ENCODE results near the gene TMEM270.

The TMEM270 gene

DNA sequence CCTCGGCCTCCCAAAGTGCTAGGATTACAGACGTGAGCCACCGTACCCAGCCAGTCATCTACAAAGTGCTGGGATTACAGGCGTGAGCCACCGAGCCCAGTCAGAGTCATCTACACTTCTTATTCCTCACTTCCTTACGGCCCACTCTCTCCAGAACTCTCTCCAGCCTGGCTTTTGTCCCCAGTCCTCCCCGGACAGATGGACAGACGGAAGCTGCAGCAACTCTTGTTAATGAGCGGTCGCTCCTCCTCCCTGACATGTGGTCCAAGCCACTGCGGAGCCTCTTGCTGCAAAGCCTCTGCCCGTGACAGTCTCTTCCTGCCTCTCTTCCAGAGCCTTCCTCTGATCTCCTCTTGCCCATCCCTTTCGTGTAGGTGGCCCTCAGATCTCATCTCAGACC lies 45.9 kb downstream of the TMEM270 start:
- TF ChIP-seq CTCF (IDR thresholded peaks at IDR 0.05), result no peak
- H3K9me3 ChIP-seq, result no peaks in the 10 kb centered on the region
- intact Hi-C loops (cut with DNase I; ENCODE audit: low total_unique reads), result no loop called here
- peaks cover 0 to 54% (median 21%) of the 10 kb centered on the region in 4 donors for H3K4me1 ChIP-seq
- DNase-seq, result no peak
- peak overlapping the region in 1 of 2 donors; percentile 11 for H3K27ac ChIP-seq
- no peaks in the 10 kb centered on the region for H3K36me3 ChIP-seq
- H3K4me3 ChIP-seq, result no peak overlapping the region
- H3K27me3 ChIP-seq, result no peaks in the 10 kb centered on the region

- no peak for DNase-seq
- intact Hi-C loops (cut with DNase I; ENCODE audit: low total_unique reads), result no loop called here
- H3K4me1 ChIP-seq, result peaks cover 0 to 52% (median 21%) of the 10 kb centered on the region in 4 donors
- no peaks in the 10 kb centered on the region for H3K36me3 ChIP-seq
- no peaks in the 10 kb centered on the region for H3K9me3 ChIP-seq
- no peaks in the 10 kb centered on the region for H3K27me3 ChIP-seq
- TF ChIP-seq CTCF (IDR thresholded peaks at IDR 0.05), result no peak
- peak overlapping the region in 1 of 2 donors; percentile 11 for H3K27ac ChIP-seq
- H3K4me3 ChIP-seq, result no peak overlapping the region
Observed at GRCh38 chr7:73907554-73908122, 46.7 kb downstream of the TMEM270 start.

- no peaks in the 10 kb centered on the region for H3K36me3 ChIP-seq
- H3K4me3 ChIP-seq, result no peak overlapping the region
- intact Hi-C loops (cut with DNase I; ENCODE audit: low total_unique reads), result no loop called here
- peaks cover 0 to 52% (median 21%) of the 10 kb centered on the region in 4 donors for H3K4me1 ChIP-seq
- no peak for TF ChIP-seq CTCF (IDR thresholded peaks at IDR 0.05)
- H3K9me3 ChIP-seq, result no peaks in the 10 kb centered on the region
- peak overlapping the region in 1 of 2 donors; percentile 11 for H3K27ac ChIP-seq
- DNase-seq, result no peak
- H3K27me3 ChIP-seq, result no peaks in the 10 kb centered on the region
Observed at GRCh38 chr7:73908123-73908611, 47.2 kb downstream of the TMEM270 start.

DNA sequence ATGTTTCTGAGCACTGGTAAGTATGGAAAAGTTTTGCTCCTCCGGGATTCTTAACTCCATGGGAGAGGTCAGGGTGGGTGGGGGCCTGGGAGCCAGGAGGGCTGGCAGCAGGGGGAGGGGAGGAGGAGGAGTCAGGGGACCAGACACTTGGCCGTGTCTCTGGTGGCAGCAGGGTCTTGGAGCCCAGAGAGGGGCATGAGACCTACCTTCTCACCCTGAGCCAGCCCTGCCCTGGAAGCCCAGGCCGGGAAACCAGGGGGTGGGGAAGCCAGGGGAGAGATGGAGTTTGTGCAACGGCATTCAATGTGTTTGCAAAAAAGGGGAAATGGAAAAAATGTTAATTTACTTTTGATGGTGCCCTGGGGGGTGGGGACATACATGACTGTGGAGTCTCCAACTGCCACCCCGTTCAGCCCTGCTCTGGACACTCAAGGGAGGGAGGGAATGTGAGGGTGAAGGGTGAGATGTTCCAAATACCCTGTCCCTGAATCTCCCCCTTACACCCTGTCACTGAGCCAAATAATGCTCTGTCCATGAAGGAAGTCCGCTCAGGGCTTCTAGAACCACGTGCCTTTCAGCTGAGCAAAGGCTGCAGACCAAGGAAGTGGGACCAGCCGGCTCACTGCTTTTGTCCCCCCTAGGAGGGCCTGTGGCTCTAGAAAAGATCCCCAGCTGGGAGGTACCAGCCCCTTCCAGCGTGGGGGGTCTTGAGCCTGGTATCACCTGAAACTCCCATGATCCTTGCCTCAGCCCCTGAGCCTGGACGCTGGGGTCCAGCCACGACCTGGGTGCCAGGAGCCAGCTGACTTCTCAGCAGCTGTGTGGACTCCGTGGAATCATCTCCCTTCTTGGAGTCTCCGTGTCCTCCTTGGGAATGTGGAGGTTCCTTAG lies 48.3 kb downstream of the TMEM270 start:
- intact Hi-C loops (cut with DNase I; ENCODE audit: low total_unique reads), result no loop called here
- no peak overlapping the region for H3K4me3 ChIP-seq
- H3K4me1 ChIP-seq, result peaks cover 0 to 41% (median 18%) of the 10 kb centered on the region in 4 donors
- H3K9me3 ChIP-seq, result no peaks in the 10 kb centered on the region
- TF ChIP-seq CTCF (IDR thresholded peaks at IDR 0.05), result no peak
- no peak for DNase-seq
- H3K27ac ChIP-seq, result peak overlapping the region in 1 of 2 donors; percentile 8
- H3K36me3 ChIP-seq, result no peaks in the 10 kb centered on the region
- no peaks in the 10 kb centered on the region for H3K27me3 ChIP-seq

GRCh38 chr7:73909996-73910395 lies 49.0 kb downstream of the TMEM270 start:
- H3K27me3 ChIP-seq, result no peaks in the 10 kb centered on the region
- no peak for TF ChIP-seq CTCF (IDR thresholded peaks at IDR 0.05)
- H3K9me3 ChIP-seq, result no peaks in the 10 kb centered on the region
- DNase-seq, result no peak
- no peaks in the 10 kb centered on the region for H3K36me3 ChIP-seq
- peaks cover 0 to 34% (median 11%) of the 10 kb centered on the region in 4 donors for H3K4me1 ChIP-seq
- H3K27ac ChIP-seq, result no peak overlapping the region
- intact Hi-C loops (cut with DNase I; ENCODE audit: low total_unique reads), result loop anchor here (10.0 kb wide), 1 partner anchor 65 kb away; no protein-coding TSS in a partner anchor
- no peak overlapping the region for H3K4me3 ChIP-seq
